ENCODE results near the gene MYO1C.

MYO1C gene

GRCh38 chr17:1535737-1536136 lies 43.3 kb upstream of the MYO1C start:
- Histone ChIP-seq H4K8ac (ENCODE audit: low read length) (no peak overlapping the region), H3K27me3 (ENCODE audit: control insufficient read depth in 1 of 2, insufficient read depth in 1 of 2, low read length in 2 of 2) (no peaks in the 10 kb centered on the region), H3K79me1 (replicated peaks; ENCODE audit: low read length, poor library complexity, severe bottlenecking) (peaks cover 23% of the 10 kb centered on the region), H2AK5ac (ENCODE audit: low read length, severe bottlenecking) (no peak overlapping the region), H3K36me3 (ENCODE audit: control insufficient read depth in 1 of 2, insufficient read depth in 2 of 2, low read depth in 1 of 2, low read length in 2 of 2) (peaks cover 69 to 87% of the 10 kb centered on the region in 2 experiments), H3K9me3 (ENCODE audit: control insufficient read depth, low read length) (no peaks in the 10 kb centered on the region), H3K14ac (ENCODE audit: low read length in 2 of 2) (no peak overlapping the region), H2AFZ (ENCODE audit: low read depth, low read length) (no peak overlapping the region), H2BK15ac (ENCODE audit: low read depth, poor library complexity, severe bottlenecking) (no peak overlapping the region), H3K23ac (ENCODE audit: low read length in 2 of 2) (no peak overlapping the region), H2BK5ac (ENCODE audit: low read depth, low read length, poor library complexity, severe bottlenecking) (no peak overlapping the region), H3K9ac (ENCODE audit: low read length) (no peak overlapping the region), H2BK12ac (ENCODE audit: low read length in 2 of 2) (no peak overlapping the region), H3K4me1 (ENCODE audit: control insufficient read depth, insufficient read depth, low read depth, low read length) (peaks cover 2% of the 10 kb centered on the region), H3K4me2 (ENCODE audit: low read length, poor library complexity, severe bottlenecking) (no peak overlapping the region), H3K4ac (ENCODE audit: low read depth in 1 of 2, low read length in 2 of 2) (no peak overlapping the region), H4K91ac (ENCODE audit: low read length) (no peak overlapping the region), H3K4me3 (ENCODE audit: insufficient read depth in 1 of 2, low read depth in 1 of 2, low read length in 2 of 2) (no peak overlapping the region), H3K27ac (ENCODE audit: low read length, poor library complexity, severe bottlenecking) (no peak overlapping the region), H3K18ac (ENCODE audit: low read depth in 1 of 2, low read length in 2 of 2) (no peak overlapping the region), H2BK120ac (ENCODE audit: low read depth, low read length) (no peak overlapping the region)
- WGBS: over 99% methylated on average over 4 of the region's 4 CpGs
- DNase-seq: no peak

GRCh38 chr17:1533661-1534325 lies 41.3 kb upstream of the MYO1C start:
- no peak for DNase-seq
- Histone ChIP-seq H4K91ac (ENCODE audit: low read length) (no peak overlapping the region), H2BK120ac (ENCODE audit: low read depth, low read length) (no peak overlapping the region)

DNA sequence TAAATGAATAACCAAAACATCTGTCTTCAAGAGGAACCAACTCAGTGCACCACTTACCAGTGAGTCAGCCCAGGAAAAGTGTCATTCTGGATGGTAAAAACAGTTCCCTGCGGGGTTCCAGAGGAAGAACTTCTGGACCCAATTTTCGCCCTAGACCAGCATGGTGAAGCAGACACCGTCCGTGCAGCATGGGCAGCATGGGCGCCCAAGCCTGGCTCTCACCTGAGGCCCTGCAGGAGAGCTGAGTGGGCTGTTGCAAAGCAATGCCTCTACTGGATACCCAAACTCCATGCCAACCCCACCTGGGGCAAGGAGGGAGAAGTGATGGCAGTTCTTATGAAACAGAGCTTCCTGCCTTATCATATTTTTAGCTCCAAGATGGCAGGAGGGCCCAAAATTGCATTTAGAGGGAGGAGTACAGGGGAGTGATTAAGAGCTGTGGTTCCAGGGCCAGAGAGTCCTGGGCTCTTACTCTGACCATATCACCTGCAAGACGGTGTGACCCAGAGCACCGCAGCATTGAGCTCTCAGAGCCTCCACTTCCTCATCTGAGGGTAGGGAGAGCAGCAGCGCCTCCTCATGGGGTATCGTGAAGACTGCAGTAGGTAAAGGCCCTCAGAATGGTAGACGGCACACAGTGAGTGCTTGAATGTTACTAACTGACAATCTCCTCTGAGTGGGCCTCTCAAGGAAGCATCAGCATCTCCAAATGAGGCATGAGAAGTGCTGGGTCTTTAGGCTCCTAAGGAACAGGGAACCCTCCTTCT lies 40.5 kb upstream of the MYO1C start:
- Histone ChIP-seq H3K9ac (ENCODE audit: low read length) (no peak overlapping the region), H3K27ac (ENCODE audit: low read length, poor library complexity, severe bottlenecking) (no peak overlapping the region), H2BK12ac (ENCODE audit: low read length in 2 of 2) (no peak overlapping the region), H2AK5ac (ENCODE audit: low read length, severe bottlenecking) (no peak overlapping the region), H2BK15ac (ENCODE audit: low read depth, poor library complexity, severe bottlenecking) (no peak overlapping the region), H3K36me3 (ENCODE audit: control insufficient read depth in 1 of 2, insufficient read depth in 2 of 2, low read depth in 1 of 2, low read length in 2 of 2) (peaks cover 64 to 83% of the 10 kb centered on the region in 2 experiments), H2BK5ac (ENCODE audit: low read depth, low read length, poor library complexity, severe bottlenecking) (no peak overlapping the region), H4K8ac (ENCODE audit: low read length) (no peak overlapping the region), H3K9me3 (ENCODE audit: control insufficient read depth, low read length) (no peaks in the 10 kb centered on the region), H4K91ac (ENCODE audit: low read length) (peak overlapping the region; percentile 54), H3K79me1 (replicated peaks; ENCODE audit: low read length, poor library complexity, severe bottlenecking) (peaks cover 24% of the 10 kb centered on the region), H3K27me3 (ENCODE audit: control insufficient read depth in 1 of 2, insufficient read depth in 1 of 2, low read length in 2 of 2) (no peaks in the 10 kb centered on the region), H2BK120ac (ENCODE audit: low read depth, low read length) (no peak overlapping the region), H3K14ac (ENCODE audit: low read length in 2 of 2) (no peak overlapping the region), H3K4me2 (ENCODE audit: low read length, poor library complexity, severe bottlenecking) (no peak overlapping the region), H3K4me1 (ENCODE audit: control insufficient read depth, insufficient read depth, low read depth, low read length) (peaks cover 2% of the 10 kb centered on the region), H3K18ac (ENCODE audit: low read depth in 1 of 2, low read length in 2 of 2) (no peak overlapping the region), H3K4ac (ENCODE audit: low read depth in 1 of 2, low read length in 2 of 2) (no peak overlapping the region), H3K23ac (ENCODE audit: low read length in 2 of 2) (no peak overlapping the region), H3K4me3 (ENCODE audit: insufficient read depth in 1 of 2, low read depth in 1 of 2, low read length in 2 of 2) (no peak overlapping the region), H2AFZ (ENCODE audit: low read depth, low read length) (no peak overlapping the region)
- 90% methylated on average over 10 of the region's 10 CpGs for WGBS
- peak; percentile 12 for DNase-seq

More at GRCh38 chr17:1533661-1534325, 41.3 kb upstream of the MYO1C start:
- no peaks in the 10 kb centered on the region for H3K27me3 ChIP-seq (ENCODE audit: control insufficient read depth in 1 of 2, insufficient read depth in 1 of 2, low read length in 2 of 2)
- no peak overlapping the region for H2BK15ac ChIP-seq (ENCODE audit: low read depth, poor library complexity, severe bottlenecking)
- H3K9me3 ChIP-seq (ENCODE audit: control insufficient read depth, low read length): no peaks in the 10 kb centered on the region
- H2AK5ac ChIP-seq (ENCODE audit: low read length, severe bottlenecking): no peak overlapping the region
- H3K4me1 ChIP-seq (ENCODE audit: control insufficient read depth, insufficient read depth, low read depth, low read length): peaks cover 2% of the 10 kb centered on the region
- no peak overlapping the region for H3K4me3 ChIP-seq (ENCODE audit: insufficient read depth in 1 of 2, low read depth in 1 of 2, low read length in 2 of 2)
- no peak overlapping the region for H2AFZ ChIP-seq (ENCODE audit: low read depth, low read length)
- no peak overlapping the region for H3K4me2 ChIP-seq (ENCODE audit: low read length, poor library complexity, severe bottlenecking)
- H3K4ac ChIP-seq (ENCODE audit: low read depth in 1 of 2, low read length in 2 of 2): no peak overlapping the region
- peaks cover 63 to 84% of the 10 kb centered on the region in 2 experiments for H3K36me3 ChIP-seq (ENCODE audit: control insufficient read depth in 1 of 2, insufficient read depth in 2 of 2, low read depth in 1 of 2, low read length in 2 of 2)
- no peak overlapping the region for H3K27ac ChIP-seq (ENCODE audit: low read length, poor library complexity, severe bottlenecking)
- H2BK5ac ChIP-seq (ENCODE audit: low read depth, low read length, poor library complexity, severe bottlenecking): no peak overlapping the region
- no peak overlapping the region for H3K14ac ChIP-seq (ENCODE audit: low read length in 2 of 2)
- WGBS: 96% methylated on average over 24 of the region's 24 CpGs
- no peak overlapping the region for H2BK12ac ChIP-seq (ENCODE audit: low read length in 2 of 2)
- H4K8ac ChIP-seq (ENCODE audit: low read length): no peak overlapping the region
- H3K23ac ChIP-seq (ENCODE audit: low read length in 2 of 2): no peak overlapping the region
- H3K18ac ChIP-seq (ENCODE audit: low read depth in 1 of 2, low read length in 2 of 2): no peak overlapping the region
- H3K79me1 ChIP-seq (replicated peaks; ENCODE audit: low read length, poor library complexity, severe bottlenecking): peaks cover 24% of the 10 kb centered on the region
- H3K9ac ChIP-seq (ENCODE audit: low read length): no peak overlapping the region

GRCh38 chr17:1529863-1530262 lies 37.4 kb upstream of the MYO1C start:
- Histone ChIP-seq H3K27me3 (ENCODE audit: control insufficient read depth in 1 of 2, insufficient read depth in 1 of 2, low read length in 2 of 2) (no peaks in the 10 kb centered on the region), H3K4ac (ENCODE audit: low read depth in 1 of 2, low read length in 2 of 2) (no peak overlapping the region), H4K91ac (ENCODE audit: low read length) (no peak overlapping the region), H2AFZ (ENCODE audit: low read depth, low read length) (no peak overlapping the region), H3K4me1 (ENCODE audit: control insufficient read depth, insufficient read depth, low read depth, low read length) (peaks cover 2% of the 10 kb centered on the region), H3K36me3 (ENCODE audit: control insufficient read depth in 1 of 2, insufficient read depth in 2 of 2, low read depth in 1 of 2, low read length in 2 of 2) (peaks cover 58 to 85% of the 10 kb centered on the region in 2 experiments), H3K18ac (ENCODE audit: low read depth in 1 of 2, low read length in 2 of 2) (no peak overlapping the region), H2BK120ac (ENCODE audit: low read depth, low read length) (no peak overlapping the region), H3K9me3 (ENCODE audit: control insufficient read depth, low read length) (no peaks in the 10 kb centered on the region), H3K4me3 (ENCODE audit: insufficient read depth in 1 of 2, low read depth in 1 of 2, low read length in 2 of 2) (no peak overlapping the region), H2AK5ac (ENCODE audit: low read length, severe bottlenecking) (no peak overlapping the region), H2BK15ac (ENCODE audit: low read depth, poor library complexity, severe bottlenecking) (no peak overlapping the region), H3K4me2 (ENCODE audit: low read length, poor library complexity, severe bottlenecking) (no peak overlapping the region), H4K8ac (ENCODE audit: low read length) (no peak overlapping the region), H2BK5ac (ENCODE audit: low read depth, low read length, poor library complexity, severe bottlenecking) (no peak overlapping the region), H2BK12ac (ENCODE audit: low read length in 2 of 2) (no peak overlapping the region), H3K27ac (ENCODE audit: low read length, poor library complexity, severe bottlenecking) (no peak overlapping the region), H3K79me1 (replicated peaks; ENCODE audit: low read length, poor library complexity, severe bottlenecking) (peaks cover 23% of the 10 kb centered on the region), H3K9ac (ENCODE audit: low read length) (no peak overlapping the region), H3K23ac (ENCODE audit: low read length in 2 of 2) (no peak overlapping the region), H3K14ac (ENCODE audit: low read length in 2 of 2) (no peak overlapping the region)
- DNase-seq: no peak
- 100% methylated on average over 1 of the region's 2 CpGs for WGBS

Measured in mesenchymal stem cell (in vitro differentiated cells and primary cell).